Measurements from ENCODE around the gene PXMP4. TPM values are rescaled to one million over a fixed set of nuclear protein-coding genes. Genes with fewer than 3 reads are reported as not detected.
A peak's percentile ranks its signal among the peaks of the same experiment; 100 is the strongest.

PXMP4 gene
- total RNA-seq, 1 experiment from 2014 or later = 3.3 TPM

DNA sequence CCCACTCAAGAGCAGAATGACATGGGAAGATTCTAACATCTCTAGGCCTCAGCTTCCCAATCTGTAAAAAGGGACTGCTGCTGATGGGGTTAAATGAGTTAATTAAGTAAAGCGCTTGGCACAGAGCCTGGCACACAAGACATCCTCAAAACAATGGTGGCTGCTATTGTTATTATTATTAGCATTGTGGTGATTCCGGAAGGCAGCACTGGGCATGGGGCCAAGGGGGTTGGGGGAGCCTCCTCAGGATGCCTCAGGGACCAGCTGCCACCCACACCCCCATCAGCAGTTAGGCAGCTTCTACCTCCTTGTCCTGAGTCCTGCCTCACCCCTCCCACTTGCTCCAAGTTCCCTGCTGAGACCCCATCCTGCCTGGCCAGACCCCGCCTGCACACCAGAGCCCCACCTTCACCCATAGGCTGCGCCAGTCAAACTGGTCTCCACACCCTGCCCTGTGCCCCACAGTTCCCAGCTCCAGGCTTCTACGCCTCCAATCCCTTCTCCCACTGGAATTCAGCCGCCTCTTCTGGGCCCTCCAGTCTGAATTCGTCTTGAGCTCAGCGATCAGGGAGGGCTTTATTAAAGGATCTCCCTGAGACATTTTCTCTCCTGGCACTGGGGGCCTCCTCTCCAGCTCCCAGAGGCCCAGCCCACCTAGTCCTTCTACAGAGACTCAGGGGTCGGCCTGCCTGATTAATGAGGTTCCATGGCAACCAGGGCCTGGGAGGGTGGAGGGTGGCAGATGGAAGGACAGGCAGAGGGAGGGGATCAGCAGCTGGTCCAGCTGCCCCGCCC, 35.4 kb downstream of the PXMP4 start:
- Mint-ChIP-seq H3K36me3 (peaks cover under 1% of the 10 kb centered on the region; the same call in 1 of the 2 replicates), H3K4me1 (peaks cover 21% of the 10 kb centered on the region), H3K4me3 (peak overlapping the region; percentile 81), H3K9me3 (no peaks in the 10 kb centered on the region), H3K27ac (peak overlapping the region; percentile 85; the same call in 1 of the 2 replicates), H3K27me3 (ENCODE audit: low read depth) (peaks cover 21% of the 10 kb centered on the region)
- TF ChIP-seq SMAD4 (CRISPR knock-in tag; IDR thresholded peaks at IDR 0.05) = no peak
- TF ChIP-seq FOXK1 (CRISPR knock-in tag; IDR thresholded peaks at IDR 0.05) = no peak
- TF ChIP-seq, protein P1, sequence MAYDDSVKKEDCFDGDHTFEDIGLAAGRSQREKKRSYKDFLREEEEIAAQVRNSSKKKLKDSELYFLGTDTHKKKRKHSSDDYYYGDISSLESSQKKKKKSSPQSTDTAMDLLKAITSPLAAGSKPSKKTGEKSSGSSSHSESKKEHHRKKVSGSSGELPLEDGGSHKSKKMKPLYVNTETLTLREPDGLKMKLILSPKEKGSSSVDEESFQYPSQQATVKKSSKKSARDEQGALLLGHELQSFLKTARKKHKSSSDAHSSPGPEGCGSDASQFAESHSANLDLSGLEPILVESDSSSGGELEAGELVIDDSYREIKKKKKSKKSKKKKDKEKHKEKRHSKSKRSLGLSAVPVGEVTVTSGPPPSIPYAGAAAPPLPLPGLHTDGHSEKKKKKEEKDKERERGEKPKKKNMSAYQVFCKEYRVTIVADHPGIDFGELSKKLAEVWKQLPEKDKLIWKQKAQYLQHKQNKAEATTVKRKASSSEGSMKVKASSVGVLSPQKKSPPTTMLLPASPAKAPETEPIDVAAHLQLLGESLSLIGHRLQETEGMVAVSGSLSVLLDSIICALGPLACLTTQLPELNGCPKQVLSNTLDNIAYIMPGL (CRISPR knock-in tag; IDR thresholded peaks at IDR 0.05) = 0 out of 2 replicates have a peak, but pooled peaks have one; percentile 5
- TF ChIP-seq NFATC4 (CRISPR knock-in tag; IDR thresholded peaks at IDR 0.05) = no peak
- TF ChIP-seq ETV6 (CRISPR knock-in tag; IDR thresholded peaks at IDR 0.05) = 0 out of 2 replicates have a peak, but pooled peaks have one; percentile 34
- TF ChIP-seq ZNF138 (CRISPR knock-in tag; conservative IDR thresholded peaks at IDR 0.05) = 0 out of 2 replicates have a peak, but pooled peaks have one; percentile 27
- TF ChIP-seq, protein P2, sequence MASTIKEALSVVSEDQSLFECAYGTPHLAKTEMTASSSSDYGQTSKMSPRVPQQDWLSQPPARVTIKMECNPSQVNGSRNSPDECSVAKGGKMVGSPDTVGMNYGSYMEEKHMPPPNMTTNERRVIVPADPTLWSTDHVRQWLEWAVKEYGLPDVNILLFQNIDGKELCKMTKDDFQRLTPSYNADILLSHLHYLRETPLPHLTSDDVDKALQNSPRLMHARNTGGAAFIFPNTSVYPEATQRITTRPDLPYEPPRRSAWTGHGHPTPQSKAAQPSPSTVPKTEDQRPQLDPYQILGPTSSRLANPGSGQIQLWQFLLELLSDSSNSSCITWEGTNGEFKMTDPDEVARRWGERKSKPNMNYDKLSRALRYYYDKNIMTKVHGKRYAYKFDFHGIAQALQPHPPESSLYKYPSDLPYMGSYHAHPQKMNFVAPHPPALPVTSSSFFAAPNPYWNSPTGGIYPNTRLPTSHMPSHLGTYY (CRISPR knock-in tag; IDR thresholded peaks at IDR 0.05) = no peak
- DNase-seq (ENCODE audit: low spot score) (peak; percentile 51), ATAC-seq (peak; percentile 25)
- POLR2A ChIA-PET = interaction anchor here (0.6 to 1.7 kb wide), 4 partner anchors 8 to 309 kb away, joined by 3 to 12 read pairs (median 4); partner anchors contain the start of genes ACTL10 and RALY
- CTCF ChIA-PET = interaction anchor here (1.1 to 2.2 kb wide), 4 partner anchors 10 to 178 kb away, joined by 3 to 32 read pairs (median 4); partner anchors contain the start of genes ACTL10 and PXMP4

DNA sequence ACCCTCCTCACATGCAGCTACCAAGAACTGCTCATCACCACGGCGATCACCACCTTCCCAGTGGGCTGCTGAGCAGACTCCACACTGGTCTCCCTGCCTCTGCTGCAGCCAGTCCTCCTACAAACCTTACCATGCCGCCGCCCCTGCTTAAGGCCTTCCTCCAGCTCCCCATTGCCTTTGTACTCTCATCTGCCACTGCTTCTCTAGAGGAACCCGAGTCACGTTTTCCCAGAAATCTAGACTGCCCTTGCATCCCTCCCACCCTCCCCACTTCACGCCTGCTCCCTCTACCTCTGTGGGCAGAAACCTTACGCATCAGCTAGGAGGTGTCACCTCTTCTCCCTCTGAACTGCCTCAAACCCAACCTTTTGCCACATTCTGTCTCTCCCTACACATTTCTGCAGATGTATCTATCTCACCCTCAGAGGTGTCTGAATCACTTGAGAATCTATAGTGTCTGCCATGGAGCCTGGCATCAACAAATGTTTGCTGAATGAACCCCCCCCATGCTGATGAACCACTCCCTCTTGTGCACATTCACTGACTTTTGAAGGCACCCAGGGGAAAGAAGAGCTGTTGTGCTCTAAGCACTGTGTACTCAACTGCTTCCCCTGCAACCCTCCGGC, 38.3 kb downstream of the PXMP4 start:
- TF ChIP-seq, protein P3, sequence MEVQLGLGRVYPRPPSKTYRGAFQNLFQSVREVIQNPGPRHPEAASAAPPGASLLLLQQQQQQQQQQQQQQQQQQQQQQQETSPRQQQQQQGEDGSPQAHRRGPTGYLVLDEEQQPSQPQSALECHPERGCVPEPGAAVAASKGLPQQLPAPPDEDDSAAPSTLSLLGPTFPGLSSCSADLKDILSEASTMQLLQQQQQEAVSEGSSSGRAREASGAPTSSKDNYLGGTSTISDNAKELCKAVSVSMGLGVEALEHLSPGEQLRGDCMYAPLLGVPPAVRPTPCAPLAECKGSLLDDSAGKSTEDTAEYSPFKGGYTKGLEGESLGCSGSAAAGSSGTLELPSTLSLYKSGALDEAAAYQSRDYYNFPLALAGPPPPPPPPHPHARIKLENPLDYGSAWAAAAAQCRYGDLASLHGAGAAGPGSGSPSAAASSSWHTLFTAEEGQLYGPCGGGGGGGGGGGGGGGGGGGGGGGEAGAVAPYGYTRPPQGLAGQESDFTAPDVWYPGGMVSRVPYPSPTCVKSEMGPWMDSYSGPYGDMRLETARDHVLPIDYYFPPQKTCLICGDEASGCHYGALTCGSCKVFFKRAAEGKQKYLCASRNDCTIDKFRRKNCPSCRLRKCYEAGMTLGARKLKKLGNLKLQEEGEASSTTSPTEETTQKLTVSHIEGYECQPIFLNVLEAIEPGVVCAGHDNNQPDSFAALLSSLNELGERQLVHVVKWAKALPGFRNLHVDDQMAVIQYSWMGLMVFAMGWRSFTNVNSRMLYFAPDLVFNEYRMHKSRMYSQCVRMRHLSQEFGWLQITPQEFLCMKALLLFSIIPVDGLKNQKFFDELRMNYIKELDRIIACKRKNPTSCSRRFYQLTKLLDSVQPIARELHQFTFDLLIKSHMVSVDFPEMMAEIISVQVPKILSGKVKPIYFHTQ (CRISPR knock-in tag; IDR thresholded peaks at IDR 0.05) = no peak
- TF ChIP-seq CBFB (CRISPR knock-in tag; IDR thresholded peaks at IDR 0.05; ENCODE audit: low read depth) = no peak
- TF ChIP-seq ZNF317 (CRISPR knock-in tag; IDR thresholded peaks at IDR 0.05; ENCODE audit: borderline replicate concordance, low read depth) = no peak
- no peak for TF ChIP-seq TEAD1 (CRISPR knock-in tag; IDR thresholded peaks at IDR 0.05)
- peak overlapping the region; percentile 71; the same call in 1 of the 2 replicates for H3K27ac Mint-ChIP-seq
- peaks cover 19% of the 10 kb centered on the region for H3K4me1 Mint-ChIP-seq
- no peaks in the 10 kb centered on the region for H3K9me3 Mint-ChIP-seq
- CTCF ChIA-PET = interaction anchor here (0.6 to 4.8 kb wide), 4 partner anchors 14 to 46 kb away, joined by 3 to 24 read pairs (median 4); partner anchors contain the start of gene ACTL10
- peaks cover 24% of the 10 kb centered on the region for H3K36me3 Mint-ChIP-seq
- POLR2A ChIA-PET = interaction anchor here (1.3 kb wide), 1 partner anchor 39 kb away, joined by 3 read pairs; the partner anchor contains the start of gene PXMP4
- H3K27me3 Mint-ChIP-seq (ENCODE audit: low read depth) = no peaks in the 10 kb centered on the region
- ATAC-seq = no peak
- no peak for DNase-seq (ENCODE audit: low spot score)
- H3K4me3 Mint-ChIP-seq = no peak overlapping the region

DNA sequence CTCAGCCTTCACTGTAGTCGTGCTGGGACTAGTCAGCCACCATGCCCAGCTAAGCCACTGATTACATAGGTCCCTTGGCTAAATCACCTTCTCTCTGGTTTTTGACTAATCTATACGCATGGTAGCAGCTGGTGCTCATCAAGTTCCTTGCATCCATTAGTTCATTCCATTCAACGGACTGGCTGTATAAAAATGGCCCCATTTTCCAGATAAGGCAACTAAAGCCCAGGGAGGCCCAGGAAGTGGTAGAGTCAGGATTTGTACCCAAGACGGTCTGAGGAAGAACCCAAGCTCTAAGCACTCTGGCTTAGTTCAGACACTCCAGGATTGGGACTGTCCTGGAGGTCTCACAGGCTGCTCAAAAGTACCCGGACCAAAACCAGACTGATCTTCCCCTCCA, 38.8 kb downstream of the PXMP4 start:
- ChIA-PET POLR2A (interaction anchor here (1.3 kb wide), 1 partner anchor 39 kb away, joined by 3 read pairs; the partner anchor contains the start of gene PXMP4), CTCF (interaction anchor here (0.6 to 4.8 kb wide), 4 partner anchors 13 to 566 kb away, joined by 3 to 24 read pairs (median 4); partner anchors contain the start of gene ACTL10)
- H3K4me1 Mint-ChIP-seq = peaks cover 17% of the 10 kb centered on the region
- peaks cover 27% of the 10 kb centered on the region for H3K36me3 Mint-ChIP-seq
- no peaks in the 10 kb centered on the region for H3K27me3 Mint-ChIP-seq (ENCODE audit: low read depth)
- DNase-seq (ENCODE audit: low spot score) (no peak), ATAC-seq (no peak)
- TF ChIP-seq NR2C2 (CRISPR knock-in tag; IDR thresholded peaks at IDR 0.05) = no peak
- TF ChIP-seq, protein P4, sequence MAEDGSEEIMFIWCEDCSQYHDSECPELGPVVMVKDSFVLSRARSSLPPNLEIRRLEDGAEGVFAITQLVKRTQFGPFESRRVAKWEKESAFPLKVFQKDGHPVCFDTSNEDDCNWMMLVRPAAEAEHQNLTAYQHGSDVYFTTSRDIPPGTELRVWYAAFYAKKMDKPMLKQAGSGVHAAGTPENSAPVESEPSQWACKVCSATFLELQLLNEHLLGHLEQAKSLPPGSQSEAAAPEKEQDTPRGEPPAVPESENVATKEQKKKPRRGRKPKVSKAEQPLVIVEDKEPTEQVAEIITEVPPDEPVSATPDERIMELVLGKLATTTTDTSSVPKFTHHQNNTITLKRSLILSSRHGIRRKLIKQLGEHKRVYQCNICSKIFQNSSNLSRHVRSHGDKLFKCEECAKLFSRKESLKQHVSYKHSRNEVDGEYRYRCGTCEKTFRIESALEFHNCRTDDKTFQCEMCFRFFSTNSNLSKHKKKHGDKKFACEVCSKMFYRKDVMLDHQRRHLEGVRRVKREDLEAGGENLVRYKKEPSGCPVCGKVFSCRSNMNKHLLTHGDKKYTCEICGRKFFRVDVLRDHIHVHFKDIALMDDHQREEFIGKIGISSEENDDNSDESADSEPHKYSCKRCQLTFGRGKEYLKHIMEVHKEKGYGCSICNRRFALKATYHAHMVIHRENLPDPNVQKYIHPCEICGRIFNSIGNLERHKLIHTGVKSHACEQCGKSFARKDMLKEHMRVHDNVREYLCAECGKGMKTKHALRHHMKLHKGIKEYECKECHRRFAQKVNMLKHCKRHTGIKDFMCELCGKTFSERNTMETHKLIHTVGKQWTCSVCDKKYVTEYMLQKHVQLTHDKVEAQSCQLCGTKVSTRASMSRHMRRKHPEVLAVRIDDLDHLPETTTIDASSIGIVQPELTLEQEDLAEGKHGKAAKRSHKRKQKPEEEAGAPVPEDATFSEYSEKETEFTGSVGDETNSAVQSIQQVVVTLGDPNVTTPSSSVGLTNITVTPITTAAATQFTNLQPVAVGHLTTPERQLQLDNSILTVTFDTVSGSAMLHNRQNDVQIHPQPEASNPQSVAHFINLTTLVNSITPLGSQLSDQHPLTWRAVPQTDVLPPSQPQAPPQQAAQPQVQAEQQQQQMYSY (CRISPR knock-in tag; IDR thresholded peaks at IDR 0.05) = no peak
- no peak overlapping the region for H3K27ac Mint-ChIP-seq
- H3K9me3 Mint-ChIP-seq = no peaks in the 10 kb centered on the region
- no peak overlapping the region for H3K4me3 Mint-ChIP-seq

Data from WTC11 (cell line).